OCI-M2 (cell line): ENCODE data around the gene SUPT3H.

Experiments used
- DNase-seq: peaks from one replicate; lab custom pipeline; 2025; ENCODE audit not compliant: unreplicated experiment; lab: John Stamatoyannopoulos, UW

The SUPT3H gene

GRCh38 chr6:45377554-45378333, at the start of gene SUPT3H:
Gene SUPT3H (minus strand): TSS chr6:45377934.
- DNase-seq = peak; percentile 73

DNA sequence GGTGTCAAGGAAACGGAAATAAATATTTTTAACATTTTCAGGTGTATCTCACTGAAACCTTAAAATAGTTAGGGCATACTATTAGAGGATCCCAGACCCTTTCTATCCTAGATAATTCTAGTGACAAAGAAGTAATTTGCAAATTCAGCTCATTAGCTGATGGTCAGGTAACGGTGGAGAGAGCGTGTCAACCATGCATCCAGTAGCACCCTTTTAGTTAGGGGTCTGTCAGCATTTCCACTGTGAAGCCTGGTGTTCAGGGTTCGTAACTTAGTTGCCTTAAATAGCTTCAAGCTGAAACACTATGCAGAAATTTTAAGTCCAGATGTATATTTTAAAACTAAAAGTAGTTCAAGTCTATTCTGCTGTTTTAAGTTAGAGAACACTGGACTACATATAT, 48.5 kb upstream of the SUPT3H start:
- DNase-seq = no peak

GRCh38 chr6:45424451-45424861, 46.7 kb upstream of the SUPT3H start:
- DNase-seq = no peak

GRCh38 chr6:45423824-45424450, 46.2 kb upstream of the SUPT3H start:
- no peak for DNase-seq

DNA sequence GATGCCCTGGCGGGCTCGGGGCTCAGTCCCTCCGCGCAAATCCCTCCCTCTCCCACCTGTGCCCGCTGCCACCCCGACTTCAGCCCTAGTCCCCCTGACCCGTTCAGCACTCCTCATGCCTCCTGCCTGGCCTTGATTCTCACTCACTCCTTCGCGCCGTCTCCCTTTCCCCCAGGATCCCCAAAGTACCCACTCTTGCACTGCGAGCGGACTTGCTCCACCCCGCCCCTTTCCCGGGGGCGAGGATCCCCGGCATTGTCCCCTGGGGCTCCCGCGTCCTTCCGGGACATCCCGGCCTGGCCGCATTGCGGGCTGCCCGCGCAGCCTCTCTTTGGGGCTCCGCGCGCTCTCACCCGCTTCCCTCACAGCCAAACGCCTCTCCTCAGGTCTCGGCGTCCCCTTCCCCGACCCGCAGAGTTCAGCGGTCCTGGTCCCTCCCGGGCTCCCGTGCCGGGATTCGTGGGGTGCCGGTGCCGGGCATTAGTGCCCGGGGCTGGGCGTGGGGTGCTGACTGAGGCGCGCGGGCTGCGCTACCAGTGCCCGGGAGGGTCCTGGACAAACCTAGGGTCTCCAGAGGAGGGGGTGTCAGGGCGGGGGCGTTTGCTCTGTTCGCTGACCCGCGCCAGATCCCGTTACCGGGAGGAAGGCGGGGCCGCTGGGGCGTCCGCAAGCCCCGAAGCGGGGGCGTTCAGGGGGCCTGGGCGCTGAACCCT, 45.5 kb upstream of the SUPT3H start:
- no peak for DNase-seq

DNA sequence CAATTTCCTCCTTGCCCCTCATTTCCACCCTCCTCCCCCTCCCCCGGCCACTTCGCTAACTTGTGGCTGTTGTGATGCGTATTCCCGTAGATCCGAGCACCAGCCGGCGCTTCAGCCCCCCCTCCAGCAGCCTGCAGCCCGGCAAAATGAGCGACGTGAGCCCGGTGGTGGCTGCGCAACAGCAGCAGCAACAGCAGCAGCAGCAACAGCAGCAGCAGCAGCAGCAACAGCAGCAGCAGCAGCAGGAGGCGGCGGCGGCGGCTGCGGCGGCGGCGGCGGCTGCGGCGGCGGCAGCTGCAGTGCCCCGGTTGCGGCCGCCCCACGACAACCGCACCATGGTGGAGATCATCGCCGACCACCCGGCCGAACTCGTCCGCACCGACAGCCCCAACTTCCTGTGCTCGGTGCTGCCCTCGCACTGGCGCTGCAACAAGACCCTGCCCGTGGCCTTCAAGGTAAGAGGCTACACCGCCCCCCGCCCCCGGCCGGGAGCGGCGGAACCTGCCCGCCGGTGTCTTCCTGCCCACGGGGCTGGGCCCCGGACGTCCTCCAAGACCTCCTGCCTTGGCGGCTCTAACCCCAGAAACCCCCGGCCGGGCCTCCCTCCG, 44.9 kb upstream of the SUPT3H start:
- DNase-seq = no peak

- no peak for DNase-seq
These were observed 44.2 kb upstream of the SUPT3H start for GRCh38 chr6:45421709-45422502.

- no peak for DNase-seq
These were observed 43.4 kb upstream of the SUPT3H start for GRCh38 chr6:45420909-45421708.

DNA sequence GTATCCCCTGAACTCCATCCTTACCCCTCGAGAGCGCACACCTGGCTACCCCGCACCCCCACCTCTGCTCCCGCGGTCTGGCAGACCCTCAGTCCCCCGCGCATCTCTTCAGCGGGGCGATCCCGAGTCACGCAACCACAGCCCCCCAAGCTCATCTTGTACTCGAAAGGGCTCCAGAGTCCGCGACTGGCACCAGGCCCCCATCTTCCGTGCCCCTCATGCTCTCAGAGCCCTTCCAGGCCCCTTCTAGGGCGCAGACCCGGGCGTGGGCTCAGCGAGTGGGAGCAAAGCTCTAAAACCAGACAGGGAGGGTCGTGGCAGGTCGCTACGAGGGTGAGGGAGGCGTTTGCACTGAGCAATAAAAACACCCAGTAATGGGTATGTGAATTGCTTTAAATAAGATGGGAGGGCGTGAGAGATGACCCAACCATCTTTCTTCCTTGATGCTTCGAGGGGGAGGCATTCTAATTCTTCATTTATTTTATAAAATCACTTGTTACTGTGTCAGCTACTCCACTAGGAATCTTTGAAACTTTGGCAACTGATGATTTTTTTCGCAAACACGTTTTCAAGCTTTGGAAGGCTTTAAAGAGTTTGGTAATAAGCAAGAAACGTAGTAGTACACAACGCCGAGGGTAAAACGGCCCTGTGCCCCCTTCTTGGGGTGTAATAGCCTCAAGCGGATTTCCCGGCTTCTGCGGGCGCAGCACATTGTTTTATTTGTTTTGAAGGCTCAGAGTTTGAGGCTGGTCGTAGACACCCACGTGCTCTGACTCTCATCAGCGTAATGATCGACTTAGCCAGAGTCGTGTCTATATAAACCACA, 42.6 kb upstream of the SUPT3H start:
- no peak for DNase-seq

DNA sequence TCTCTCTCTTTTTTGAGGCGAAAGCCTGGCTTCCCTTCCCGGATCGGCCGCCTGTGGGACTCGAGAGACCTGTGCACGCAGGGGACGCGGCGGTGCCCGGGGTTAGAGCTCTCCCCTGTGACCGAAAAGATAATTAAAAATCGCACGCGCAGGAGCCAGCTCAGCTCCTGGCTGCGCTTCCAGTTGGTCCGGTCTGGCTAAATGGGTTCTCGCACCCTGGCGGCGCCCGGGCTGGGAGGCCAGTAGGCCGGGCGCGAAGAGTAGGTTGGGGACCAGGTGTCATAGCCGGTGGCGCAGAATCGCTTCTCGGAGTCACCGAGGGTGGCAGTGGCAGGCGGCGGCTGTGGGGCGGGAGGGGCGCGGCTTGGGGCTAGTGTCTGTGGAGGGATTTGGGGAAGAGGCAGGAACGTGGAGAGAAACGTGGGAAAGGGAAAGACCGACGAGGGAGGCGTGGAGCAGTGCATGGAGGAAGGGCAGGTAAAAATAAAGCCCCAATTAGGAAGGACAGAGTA, 41.9 kb upstream of the SUPT3H start:
- no peak for DNase-seq

DNA sequence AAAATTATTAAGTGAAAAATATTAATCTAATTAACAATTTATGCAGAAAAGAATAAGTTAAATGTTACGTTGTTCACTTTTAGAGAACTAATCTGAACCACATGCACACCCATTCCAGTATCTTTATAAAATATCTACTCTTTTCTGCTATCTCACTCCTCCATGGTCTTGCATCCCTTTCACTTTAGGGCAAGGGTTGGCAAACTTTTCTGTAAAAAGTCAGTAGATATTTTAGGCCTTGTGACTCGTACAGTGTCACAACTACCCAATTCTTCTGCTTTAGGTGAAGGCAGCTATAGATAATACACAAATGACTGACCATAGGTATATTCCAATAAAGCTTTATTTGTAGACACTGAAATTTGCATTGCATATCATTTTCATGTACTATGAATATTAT, 39.7 kb upstream of the SUPT3H start:
- no peak for DNase-seq

DNA sequence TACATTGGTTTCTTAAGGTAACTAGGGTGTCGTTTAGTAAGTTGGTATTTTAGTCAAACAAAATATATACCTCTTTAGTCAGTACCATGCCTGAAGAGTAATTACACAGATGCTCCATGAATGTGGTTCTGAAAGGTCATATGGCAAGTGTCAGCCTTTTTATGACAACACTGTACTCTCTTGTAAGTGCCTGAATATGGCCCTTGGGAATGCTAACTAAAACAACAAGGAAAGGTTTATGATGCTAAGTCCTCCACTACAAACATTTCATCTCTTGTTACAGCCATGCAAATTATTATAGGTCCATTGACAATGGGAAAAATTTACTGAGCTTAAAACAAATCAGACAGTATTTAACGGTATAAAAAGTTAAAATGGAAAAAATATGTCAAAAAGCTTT, 39.0 kb upstream of the SUPT3H start:
- DNase-seq = no peak

- no peak for DNase-seq
These were observed 38.2 kb upstream of the SUPT3H start for GRCh38 chr6:45415788-45416518.

DNA sequence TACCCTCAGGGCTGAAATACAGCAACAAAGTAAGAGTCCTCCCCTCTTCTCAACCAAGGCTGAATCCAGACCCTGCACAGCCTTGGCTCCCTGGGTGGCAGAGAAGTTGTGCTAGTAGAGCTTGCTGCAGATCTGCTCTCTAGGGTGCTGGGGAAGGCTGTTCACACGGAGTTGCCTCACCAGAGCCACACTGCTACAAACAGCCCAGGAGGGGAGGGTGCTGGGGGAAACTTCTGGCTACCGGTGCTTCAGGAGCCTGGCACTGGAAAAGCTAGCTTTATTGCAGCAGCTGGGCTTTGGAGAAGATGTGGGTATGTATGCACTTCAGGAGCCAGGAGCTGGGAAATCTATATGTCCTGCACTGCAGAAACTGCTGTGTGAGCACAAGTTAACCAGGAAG, 37.6 kb upstream of the SUPT3H start:
- no peak for DNase-seq

DNA sequence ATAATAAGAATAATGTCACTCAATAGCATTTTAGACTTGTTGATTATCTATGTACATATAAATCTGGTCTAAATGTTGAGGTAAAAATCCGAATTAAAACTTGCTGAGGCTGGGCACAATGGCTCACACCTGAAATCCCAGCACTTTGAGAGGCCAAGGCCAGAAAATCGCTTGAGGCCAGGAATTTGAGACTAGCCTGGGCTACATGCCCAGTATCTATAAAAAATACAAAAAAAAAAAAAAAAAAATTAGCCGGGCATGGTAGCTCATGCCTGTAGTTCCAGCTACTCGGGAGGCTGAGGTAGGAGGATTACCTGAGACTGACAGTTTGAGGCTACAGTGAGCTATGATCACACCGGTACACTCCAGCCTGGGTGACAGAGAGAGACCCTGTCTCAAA, 34.2 kb upstream of the SUPT3H start:
- DNase-seq = no peak

DNA sequence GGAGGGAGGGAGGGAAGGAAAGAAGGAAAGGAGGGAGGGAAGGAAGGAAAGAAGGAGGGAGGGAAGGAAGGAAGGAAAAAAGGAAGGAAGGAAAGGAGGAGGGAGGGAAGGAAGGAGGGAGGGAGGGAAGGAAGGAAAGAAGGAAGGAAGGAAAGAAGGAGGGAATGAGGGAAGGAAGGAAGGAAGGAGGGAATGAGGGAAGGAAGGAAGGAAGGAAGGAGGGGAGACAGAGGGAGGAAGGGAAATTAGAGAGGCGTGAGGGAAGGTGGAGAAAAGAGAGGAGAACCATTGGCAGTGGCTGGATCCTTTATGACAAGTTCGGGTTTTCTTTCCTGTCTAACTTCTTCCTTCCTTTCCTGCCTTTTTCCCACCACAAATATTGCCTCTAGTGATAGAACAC, 22.3 kb upstream of the SUPT3H start:
- no peak for DNase-seq

DNA sequence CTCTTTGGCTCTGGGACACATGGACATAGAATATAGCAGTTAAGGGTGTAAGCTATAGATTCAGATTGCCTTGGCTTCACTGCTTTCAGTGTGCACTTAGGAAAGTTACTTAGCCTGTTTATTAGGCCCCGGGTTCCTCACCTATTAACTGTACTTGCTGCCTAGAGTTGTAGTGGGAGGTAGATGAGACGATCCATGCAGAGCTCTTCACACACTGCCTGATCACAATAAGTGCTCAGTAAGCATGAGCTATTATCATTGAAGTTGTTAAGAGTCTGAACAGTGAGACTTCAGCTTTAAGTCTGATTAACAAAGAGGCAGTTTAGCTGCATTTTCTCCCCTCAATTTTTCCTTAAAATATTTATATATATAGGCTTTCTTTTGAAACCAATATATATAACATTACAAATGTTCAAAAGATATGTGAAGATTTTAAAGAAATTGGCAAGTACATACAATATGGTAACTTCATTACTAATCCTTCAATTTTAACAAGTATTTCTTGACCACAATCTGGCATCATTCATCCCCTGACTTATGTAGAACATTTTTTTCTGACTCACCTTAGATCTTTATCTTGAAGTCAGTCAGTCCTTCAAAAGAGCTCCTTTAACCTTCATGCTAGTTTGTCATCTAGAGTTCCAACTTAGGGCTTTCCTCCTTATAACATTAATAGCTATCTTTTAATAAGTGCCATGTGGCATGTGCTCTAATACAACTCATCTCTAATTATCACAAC, 20.5 kb upstream of the SUPT3H start:
- DNase-seq = no peak
